MCF 10A (cell line): ENCODE results near the gene COASY. TPM values are rescaled to one million over a fixed set of nuclear protein-coding genes. Genes with fewer than 3 reads are reported as not detected.

Experiments used
- BruUV-seq: library from RNA; stranded (reverse); fragments of 400-500 nt; replicated peaks from 2 replicates; lab custom pipeline; 2021; lab: Mats Ljungman, UMichigan
- CTCF ChIA-PET: fragments of 300-600 bp; sonication (Branson Sonifier 250); formaldehyde crosslinking; extraction: SDS; loops from one replicate; lab custom pipeline; 2021; ENCODE audit warnings: antibody characterized with exemption, inconsistent platforms; lab: Yijun Ruan, JAX
- POLR2A ChIA-PET: fragments of 300-600, 350-650 bp; sonication (Branson Sonifier 250); formaldehyde crosslinking; extraction: SDS; loops from one replicate; lab custom pipeline; 2020; ENCODE audit warnings: antibody characterized with exemption, inconsistent platforms; lab: Yijun Ruan, JAX
- DNase-seq: peaks from one replicate; pipeline ENCODE4 v3.0.0-alpha.2; 2018; ENCODE audit not compliant: unreplicated experiment
- H3K27ac Mint-ChIP-seq: one replicate; pipeline ENCODE4 v1.8.0; 2022; ENCODE audit warnings: mild to moderate bottlenecking, low read depth, mixed read lengths; ENCODE audit not compliant: unreplicated experiment
- H3K27me3 Mint-ChIP-seq: one replicate; pipeline ENCODE4 v1.8.0; 2022; ENCODE audit warnings: mixed read lengths; ENCODE audit not compliant: insufficient read depth, unreplicated experiment
- H3K36me3 Mint-ChIP-seq: one replicate; pipeline ENCODE4 v1.8.0; 2022; ENCODE audit warnings: mild to moderate bottlenecking, moderate library complexity, mixed read lengths; ENCODE audit not compliant: insufficient read depth, unreplicated experiment
- H3K4me1 Mint-ChIP-seq: one replicate; pipeline ENCODE4 v1.8.0; 2022; ENCODE audit warnings: mixed read lengths; ENCODE audit not compliant: insufficient read depth, unreplicated experiment
- H3K4me3 Mint-ChIP-seq: one replicate; pipeline ENCODE4 v1.8.0; 2022; ENCODE audit warnings: mild to moderate bottlenecking, moderate library complexity, mixed read lengths; ENCODE audit not compliant: unreplicated experiment
- H3K9me3 Mint-ChIP-seq: one replicate; pipeline ENCODE4 v1.8.0; 2022; ENCODE audit warnings: mixed read lengths; ENCODE audit not compliant: unreplicated experiment
- intact Hi-C: fragments of 100-400 bp; cut with micrococcal nuclease; formaldehyde crosslinking; loops from 2 replicates; pipeline ENCODE4 v1.14.1; 2022
- total RNA-seq: library from RNA; stranded (reverse); gene quantifications from 2 replicates; pipeline ENCODE4 v1.2.3, GENCODE V29; 2022
- TF ChIP-seq, protein P1 (sequence below): fragments of 200-600 bp; IDR thresholded peaks from one replicate; pipeline ENCODE4 v1.8.0; 2022; ENCODE audit warnings: antibody characterized with exemption, mild to moderate bottlenecking; ENCODE audit not compliant: unreplicated experiment

COASY gene
- total RNA-seq, 1 experiment from 2014 or later: 82.6 TPM

DNA sequence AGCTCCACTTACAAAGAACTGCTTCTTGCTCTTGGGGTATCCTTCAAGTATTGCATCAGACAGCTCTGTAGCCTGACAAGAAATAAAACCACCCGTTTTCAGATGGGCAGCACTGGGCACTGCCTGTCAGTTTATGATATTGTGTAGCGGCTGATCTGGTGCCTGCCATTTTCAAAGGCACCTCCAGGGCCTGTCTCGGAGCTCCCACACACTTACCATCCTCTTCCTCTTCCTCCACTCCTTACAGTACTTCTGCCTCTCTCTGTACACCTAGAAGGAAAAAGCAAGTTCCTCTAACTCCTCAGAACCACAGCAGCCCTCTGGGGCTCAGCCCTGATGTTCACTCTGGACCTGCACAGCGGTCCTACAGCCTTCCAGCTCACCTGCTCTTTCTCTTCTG, 11.1 kb downstream of the COASY start:
- CTCF ChIA-PET: interaction anchor here (0.6 kb wide), 1 partner anchor 236 kb away, joined by 3 read pairs; no protein-coding TSS in a partner anchor

DNA sequence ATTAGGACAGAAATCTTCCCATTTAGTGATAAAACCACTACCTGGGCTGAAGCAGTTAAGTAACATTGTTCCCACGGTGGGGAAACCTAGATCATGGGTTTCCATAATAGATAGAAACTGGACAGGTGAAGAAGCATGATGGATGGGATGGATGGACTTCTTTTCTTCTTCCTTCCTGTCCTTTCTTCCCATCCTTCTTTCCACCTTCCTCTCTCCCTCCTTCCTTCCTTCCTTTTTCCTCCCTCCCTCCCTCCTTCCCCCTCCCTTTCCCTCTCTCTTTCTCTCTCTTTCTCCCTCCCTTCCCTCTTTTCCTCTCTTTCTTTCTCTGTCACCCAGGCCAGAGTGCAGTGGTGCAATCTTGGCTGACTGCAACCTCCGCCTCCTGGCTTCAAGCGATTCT, 12.5 kb downstream of the COASY start:
- intact Hi-C loops: no loop called here
- no peaks in the 10 kb centered on the region for H3K27me3 Mint-ChIP-seq
- no peaks in the 10 kb centered on the region for H3K9me3 Mint-ChIP-seq
- no peak overlapping the region for H3K27ac Mint-ChIP-seq
- DNase-seq: no peak
- H3K4me3 Mint-ChIP-seq: no peak overlapping the region
- ChIA-PET POLR2A (interaction anchor here (0.9 to 1.8 kb wide), 2 partner anchors 11 to 34 kb away, joined by 6 to 10 read pairs; no protein-coding TSS in a partner anchor), CTCF (no interaction called here)
- H3K4me1 Mint-ChIP-seq: peaks cover 21% of the 10 kb centered on the region
- TF ChIP-seq, protein P1, sequence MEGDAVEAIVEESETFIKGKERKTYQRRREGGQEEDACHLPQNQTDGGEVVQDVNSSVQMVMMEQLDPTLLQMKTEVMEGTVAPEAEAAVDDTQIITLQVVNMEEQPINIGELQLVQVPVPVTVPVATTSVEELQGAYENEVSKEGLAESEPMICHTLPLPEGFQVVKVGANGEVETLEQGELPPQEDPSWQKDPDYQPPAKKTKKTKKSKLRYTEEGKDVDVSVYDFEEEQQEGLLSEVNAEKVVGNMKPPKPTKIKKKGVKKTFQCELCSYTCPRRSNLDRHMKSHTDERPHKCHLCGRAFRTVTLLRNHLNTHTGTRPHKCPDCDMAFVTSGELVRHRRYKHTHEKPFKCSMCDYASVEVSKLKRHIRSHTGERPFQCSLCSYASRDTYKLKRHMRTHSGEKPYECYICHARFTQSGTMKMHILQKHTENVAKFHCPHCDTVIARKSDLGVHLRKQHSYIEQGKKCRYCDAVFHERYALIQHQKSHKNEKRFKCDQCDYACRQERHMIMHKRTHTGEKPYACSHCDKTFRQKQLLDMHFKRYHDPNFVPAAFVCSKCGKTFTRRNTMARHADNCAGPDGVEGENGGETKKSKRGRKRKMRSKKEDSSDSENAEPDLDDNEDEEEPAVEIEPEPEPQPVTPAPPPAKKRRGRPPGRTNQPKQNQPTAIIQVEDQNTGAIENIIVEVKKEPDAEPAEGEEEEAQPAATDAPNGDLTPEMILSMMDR: no peak
- no TSS peak for BruUV-seq
- peaks cover 70% of the 10 kb centered on the region for H3K36me3 Mint-ChIP-seq

More for the DNA sequence above, 11.1 kb downstream of the COASY start:
- Mint-ChIP-seq H3K9me3 (no peaks in the 10 kb centered on the region), H3K27ac (no peak overlapping the region), H3K36me3 (peaks cover 61% of the 10 kb centered on the region), H3K27me3 (no peaks in the 10 kb centered on the region), H3K4me1 (peaks cover 20% of the 10 kb centered on the region), H3K4me3 (no peak overlapping the region)
- no peak for DNase-seq
- intact Hi-C loops: no loop called here
- no TSS peak for BruUV-seq
- POLR2A ChIA-PET: interaction anchor here (0.5 to 1.8 kb wide), 3 partner anchors 10 to 413 kb away, joined by 3 to 10 read pairs (median 3); no protein-coding TSS in a partner anchor
- TF ChIP-seq, protein P1: no peak

DNA sequence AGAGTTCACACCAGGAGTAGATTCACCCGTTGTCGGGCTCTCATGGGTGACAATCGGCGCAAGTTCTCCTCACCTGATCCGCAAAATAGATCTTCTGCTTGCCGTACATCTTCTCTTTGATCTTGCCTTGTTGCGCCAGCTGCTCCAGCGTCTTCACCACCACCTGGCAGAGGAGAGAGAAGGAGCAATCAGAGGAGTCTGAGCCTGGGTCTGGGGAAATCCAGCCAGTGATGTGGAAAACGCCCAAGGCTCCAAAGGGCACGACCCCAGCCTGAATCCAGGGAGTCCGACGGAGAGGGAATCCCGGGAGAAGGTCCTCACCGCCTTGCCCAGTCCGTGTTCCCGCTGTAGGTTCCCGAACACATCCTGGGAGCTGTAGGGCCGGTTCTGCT, 15.2 kb downstream of the COASY start:
- Mint-ChIP-seq H3K27ac (peak overlapping the region; percentile 80), H3K4me3 (peak overlapping the region; percentile 78), H3K4me1 (peaks cover 24% of the 10 kb centered on the region), H3K36me3 (peaks cover 70% of the 10 kb centered on the region), H3K9me3 (no peaks in the 10 kb centered on the region), H3K27me3 (no peaks in the 10 kb centered on the region)
- DNase-seq: no peak
- TSS peak; percentile 15 for BruUV-seq
- CTCF ChIA-PET: interaction anchor here (0.7 to 4.3 kb wide), 12 partner anchors 9 to 242 kb away, joined by 3 to 55 read pairs (median 12); partner anchors contain the start of genes MLX, PLEKHH3 and TUBG2
- intact Hi-C loops: no loop called here
- POLR2A ChIA-PET: interaction anchor here (0.6 to 5.4 kb wide), 26 partner anchors 10 to 257 kb away, joined by 3 to 70 read pairs (median 8); partner anchors contain the start of genes BECN1, COASY, EZH1 and HSD17B1
- TF ChIP-seq, protein P1: no peak

- peak within 1 kb of the TSS; percentile 80 for H3K27ac Mint-ChIP-seq
Measured at GRCh38 chr17:42577532-42578281, 15.8 kb downstream of the COASY start, which contains the start of gene PSMC3IP. Gene PSMC3IP (minus strand): TSS chr17:42577729. CDS start chr17:42577686, 43 bp downstream.

More at GRCh38 chr17:42577532-42578281, 15.8 kb downstream of the COASY start, which contains the start of gene PSMC3IP:
- BruUV-seq: TSS peak; percentile 53
- H3K4me3 Mint-ChIP-seq: peak within 1 kb of the TSS; percentile 78
- TF ChIP-seq, protein P1: peak; percentile 26
- CTCF ChIA-PET: interaction anchor here (0.5 to 4.3 kb wide), 37 partner anchors 9 to 246 kb away, joined by 3 to 55 read pairs (median 5); partner anchors contain the start of genes BECN1, MLX, PLEKHH3 and RETREG3
- no peaks in the 10 kb centered on the region for H3K27me3 Mint-ChIP-seq
- peaks cover 24% of the 10 kb centered on the region for H3K4me1 Mint-ChIP-seq
- intact Hi-C loops: loop anchor here (1.0 to 2.0 kb wide), 3 partner anchors 102 to 185 kb away; no protein-coding TSS in a partner anchor
- peaks cover 70% of the 10 kb centered on the region for H3K36me3 Mint-ChIP-seq
- no peaks in the 10 kb centered on the region for H3K9me3 Mint-ChIP-seq
- peak; percentile 95 for DNase-seq
- POLR2A ChIA-PET: interaction anchor here (0.5 to 5.4 kb wide), 41 partner anchors 9 to 660 kb away, joined by 3 to 70 read pairs (median 5); partner anchors contain the start of genes BECN1, CNP, CNTNAP1 and COASY
